NB4 (cell line): Measurements from ENCODE around the gene RNF8.

Experiments
- DNase-seq: peaks from one replicate; pipeline ENCODE4 v3.0.0; 2010; ENCODE audit warnings: low read depth
- H3K4me3 ChIP-seq: one replicate; pipeline ENCODE4 v1.5.1; 2011; ENCODE audit warnings: mild to moderate bottlenecking, low read depth, low read length, moderate library complexity
- MYC ChIP-seq: IDR thresholded peaks from 2 replicates; pipeline ENCODE4 v1.6.1; 2011; ENCODE audit warnings: low read depth, low read length
- POLR2A ChIP-seq: IDR thresholded peaks from 2 replicates; pipeline ENCODE4 v1.6.1; 2011; ENCODE audit warnings: mild to moderate bottlenecking; ENCODE audit not compliant: insufficient read length; ENCODE audit errors: extremely low read depth
- TF ChIP-seq, protein P1 (sequence below): IDR thresholded peaks from one replicate; pipeline ENCODE4 v1.5.1; 2012; ENCODE audit warnings: low read depth, low read length
- TF ChIP-seq, protein P2 (sequence below): IDR thresholded peaks from 2 replicates; pipeline ENCODE4 v1.6.1; 2011; ENCODE audit warnings: low read depth, low read length

RNF8 gene

DNA sequence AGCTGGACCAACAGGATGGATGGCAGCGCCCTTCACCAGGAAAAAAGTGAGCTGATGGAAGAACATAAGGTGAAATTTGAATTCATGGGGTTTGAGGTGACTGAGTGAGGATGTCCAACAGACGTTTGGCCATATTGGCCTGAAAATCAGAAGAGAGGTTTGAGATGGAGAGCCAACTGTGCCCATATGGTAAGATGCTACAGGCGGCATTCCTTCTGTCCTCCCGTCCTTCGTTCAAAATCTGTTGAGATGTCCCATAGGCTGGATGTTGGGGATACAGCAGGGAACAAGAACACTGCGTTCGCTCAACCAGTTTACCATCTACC lies 78.8 kb downstream of the RNF8 start:
- no peak for DNase-seq
- TF ChIP-seq MYC: no peak
- TF ChIP-seq, protein P1, sequence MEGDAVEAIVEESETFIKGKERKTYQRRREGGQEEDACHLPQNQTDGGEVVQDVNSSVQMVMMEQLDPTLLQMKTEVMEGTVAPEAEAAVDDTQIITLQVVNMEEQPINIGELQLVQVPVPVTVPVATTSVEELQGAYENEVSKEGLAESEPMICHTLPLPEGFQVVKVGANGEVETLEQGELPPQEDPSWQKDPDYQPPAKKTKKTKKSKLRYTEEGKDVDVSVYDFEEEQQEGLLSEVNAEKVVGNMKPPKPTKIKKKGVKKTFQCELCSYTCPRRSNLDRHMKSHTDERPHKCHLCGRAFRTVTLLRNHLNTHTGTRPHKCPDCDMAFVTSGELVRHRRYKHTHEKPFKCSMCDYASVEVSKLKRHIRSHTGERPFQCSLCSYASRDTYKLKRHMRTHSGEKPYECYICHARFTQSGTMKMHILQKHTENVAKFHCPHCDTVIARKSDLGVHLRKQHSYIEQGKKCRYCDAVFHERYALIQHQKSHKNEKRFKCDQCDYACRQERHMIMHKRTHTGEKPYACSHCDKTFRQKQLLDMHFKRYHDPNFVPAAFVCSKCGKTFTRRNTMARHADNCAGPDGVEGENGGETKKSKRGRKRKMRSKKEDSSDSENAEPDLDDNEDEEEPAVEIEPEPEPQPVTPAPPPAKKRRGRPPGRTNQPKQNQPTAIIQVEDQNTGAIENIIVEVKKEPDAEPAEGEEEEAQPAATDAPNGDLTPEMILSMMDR: no peak
- TF ChIP-seq POLR2A: no peak
- TF ChIP-seq, protein P2, sequence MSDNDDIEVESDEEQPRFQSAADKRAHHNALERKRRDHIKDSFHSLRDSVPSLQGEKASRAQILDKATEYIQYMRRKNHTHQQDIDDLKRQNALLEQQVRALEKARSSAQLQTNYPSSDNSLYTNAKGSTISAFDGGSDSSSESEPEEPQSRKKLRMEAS: no peak
- peak overlapping the region; percentile 91 for H3K4me3 ChIP-seq

DNA sequence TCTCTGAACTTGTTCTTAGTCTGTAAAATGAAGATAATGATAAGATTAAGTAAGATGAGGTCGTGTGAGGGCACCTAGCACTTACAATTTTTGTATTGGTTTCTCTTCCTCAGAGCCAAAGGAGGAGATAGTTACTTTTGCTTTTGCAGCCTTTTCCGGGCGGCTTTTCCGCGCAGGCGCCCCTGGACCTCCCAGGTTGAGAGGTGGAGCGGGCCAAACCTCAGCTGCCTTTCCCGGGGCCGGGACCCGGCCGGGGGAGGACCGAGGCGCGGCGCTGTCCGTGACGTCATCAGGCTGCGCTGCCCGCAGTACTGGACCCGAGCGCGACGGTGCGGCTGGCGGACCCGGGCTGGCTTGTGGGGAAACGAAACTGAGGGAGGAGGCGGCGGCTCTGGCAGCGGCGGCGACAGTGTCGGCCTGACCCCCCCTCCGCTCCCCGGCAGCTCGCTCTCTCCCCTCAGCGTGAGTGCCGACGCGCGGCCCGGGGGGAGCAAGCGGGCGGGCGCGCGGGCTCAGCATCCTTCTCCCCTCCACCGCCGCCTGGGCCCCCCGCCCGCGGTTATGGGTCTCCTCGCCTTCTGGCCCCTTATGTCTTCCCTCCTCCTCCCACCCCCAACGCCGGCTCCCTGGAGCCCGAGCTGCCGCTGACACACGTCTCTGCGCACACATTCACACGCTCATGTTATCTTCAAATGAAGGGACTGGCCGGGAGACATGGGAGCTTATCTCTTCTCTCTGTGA lies 79.3 kb downstream of the RNF8 start, which contains the start of gene CMTR1:
Gene CMTR1 (plus strand): TSS at position 306 of the 741 bp plus-strand sequence. CDS start 2,409 bp downstream, outside the sequence.
- TF ChIP-seq, protein P1: no peak
- TF ChIP-seq POLR2A (peak; percentile 71), MYC (peak; percentile 65)
- TF ChIP-seq, protein P2: peak; percentile 73
- H3K4me3 ChIP-seq: peak within 1 kb of the TSS; percentile 91
- peak; percentile 95 for DNase-seq

DNA sequence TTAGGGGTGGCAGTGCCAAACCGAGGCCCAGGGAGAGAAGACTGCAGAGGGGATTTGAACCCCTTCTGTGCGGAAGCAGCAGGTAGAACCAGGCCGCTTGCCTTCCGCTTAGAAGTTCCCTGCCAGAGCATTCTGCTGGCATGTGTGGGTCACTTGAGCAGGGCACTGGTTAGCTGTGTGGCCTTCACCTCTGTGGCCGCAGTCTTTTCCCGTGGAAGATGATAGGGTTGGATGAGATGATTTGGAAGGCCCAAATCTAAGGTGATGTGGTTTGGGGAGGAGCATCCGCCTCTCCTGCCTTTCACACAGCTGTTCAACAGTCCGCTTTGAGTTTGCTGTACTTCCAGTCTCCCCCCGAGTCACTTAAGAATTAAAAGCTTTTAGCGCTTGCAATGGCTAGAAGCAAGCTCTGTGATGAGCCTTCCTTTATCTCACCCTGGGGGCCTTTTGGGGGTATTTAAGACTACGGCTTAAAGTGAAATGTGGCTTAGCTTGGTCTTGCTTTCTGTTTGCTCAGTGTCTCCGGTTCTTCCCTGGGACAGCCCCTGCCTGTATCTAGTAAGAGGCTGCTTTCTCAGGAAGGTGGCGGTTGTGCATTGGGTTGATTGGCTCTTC lies 80.0 kb downstream of the RNF8 start:
- TF ChIP-seq, protein P1: no peak
- TF ChIP-seq, protein P2: no peak
- TF ChIP-seq POLR2A (no peak), MYC (no peak)
- DNase-seq: no peak
- peak overlapping the region; percentile 91 for H3K4me3 ChIP-seq

- no peak for DNase-seq
- H3K4me3 ChIP-seq: no peak overlapping the region
- TF ChIP-seq, protein P1: no peak
- TF ChIP-seq MYC (no peak), POLR2A (no peak)
- TF ChIP-seq, protein P2: no peak
These were observed 81.6 kb downstream of the RNF8 start for GRCh38 chr6:37435373-37435772.

DNA sequence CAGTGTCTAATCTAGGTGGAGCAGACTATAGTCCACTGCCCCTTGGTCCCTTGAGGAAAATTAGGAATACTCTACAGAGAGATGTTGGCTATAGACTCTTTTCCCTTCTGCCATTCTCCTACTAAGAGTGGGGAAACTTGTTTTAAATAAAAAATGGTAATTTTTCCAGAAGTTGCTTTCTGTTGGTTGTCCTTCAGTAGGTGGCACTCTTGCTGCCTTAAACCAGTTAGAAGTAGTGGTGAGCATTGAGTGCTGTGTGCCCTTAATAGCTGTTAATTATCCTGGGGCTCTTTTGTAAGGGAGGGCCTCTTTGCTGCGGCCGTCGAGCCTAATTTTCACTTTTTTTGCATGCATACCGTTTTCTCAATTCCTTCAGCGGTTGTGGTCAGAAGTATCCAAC lies 82.0 kb downstream of the RNF8 start:
- DNase-seq: peak; percentile 13
- TF ChIP-seq, protein P1: no peak
- TF ChIP-seq, protein P2: no peak
- TF ChIP-seq MYC: no peak
- no peak for TF ChIP-seq POLR2A
- H3K4me3 ChIP-seq: no peak overlapping the region
